H1 (cell line): ENCODE data around the gene CYP2W1. TPM values are rescaled to one million over a fixed set of nuclear protein-coding genes. Genes with fewer than 3 reads are reported as not detected.

Experiments used
- KDM1A ChIP-seq: fragments of 200-600, 300-600 bp; sonication (generic); IDR thresholded peaks from 2 replicates; pipeline ENCODE4 v1.7.1; 2016; ENCODE audit warnings: mild to moderate bottlenecking, low read length, borderline replicate concordance
- POLR2AphosphoS5 ChIP-seq: IDR thresholded peaks from 2 replicates; pipeline ENCODE4 v1.6.1; 2011; ENCODE audit warnings: low read depth, low read length
- RAD21 ChIP-seq, 2 experiments: IDR thresholded peaks in 1 of 2; conservative IDR thresholded peaks in 1 of 2; 2 replicates each; pipeline ENCODE4 v1.6.1; 2011; ENCODE audit warnings: low read depth in 2 of 2, low read length in 2 of 2, improper control_type of control experiment in 1 of 2, inconsistent platforms in 1 of 2, mild to moderate bottlenecking in 1 of 2, moderate library complexity in 1 of 2
- SP2 ChIP-seq: IDR thresholded peaks from 2 replicates; pipeline ENCODE4 v1.6.1; 2012; ENCODE audit warnings: mild to moderate bottlenecking, low read length, inconsistent platforms
- TAF7 ChIP-seq: optimal IDR thresholded peaks from 2 replicates; pipeline ENCODE3; 2011; ENCODE audit warnings: low read depth, mild to moderate bottlenecking, inconsistent platforms, low read length, moderate library complexity, borderline replicate concordance
- polyA plus RNA-seq, 7 experiments: library from polyadenylated mRNA; depleted of rRNA in 3 of 7; stranded (reverse) in 5 of 7; unstranded in 2 of 7; fragments of >200 nt in 5 of 7; fragments of 200-250 nt in 2 of 7; gene quantifications; 1 replicate in 5 of 7; 2 replicates in 1 of 7; 4 replicates in 1 of 7; pipeline versions ENCODE4 v1.2.1 to v1.2.3, GENCODE V29; 2011 to 2013; ENCODE audit warnings: missing spikeins in 2 of 7, mixed read lengths in 2 of 7
- total RNA-seq: library from RNA; stranded (reverse); fragmentation: NEBNext Ultra II Directional; extraction: Animal tissue kit (Norgen Biotek cat#: 25700); gene quantifications from 2 replicates; pipeline ENCODE4 v1.2.1, GENCODE V29; 2021

The CYP2W1 gene
- total and polyA plus RNA-seq, 2 of the 8 experiments (the other 6 are each of a cell fraction or from before 2014, with no cell fraction given), result not detected

- TF ChIP-seq RAD21 (IDR thresholded peaks at IDR 0.05 in 1 of 2, conservative IDR thresholded peaks at IDR 0.05 in 1 of 2; ENCODE audit: low read depth in 2 of 2, low read length in 2 of 2) (no peak), POLR2AphosphoS5 (no peak), TAF7 (no peak), SP2 (no peak), KDM1A (no peak)
These were observed 11.8 kb downstream of the CYP2W1 start (continued) for GRCh38 chr7:994592-995308.
